GM18507 (cell line): Measurements from ENCODE around the gene EBI3.
"Not testable (repeated sequence)": the region's sequence is repeated elsewhere in the genome, so short reads cannot be mapped to it uniquely, and the experiment has no call there.

ENCODE experiments used
- DNase-seq: peaks from one replicate; pipeline ENCODE4 v3.0.0; 2011; ENCODE audit warnings: low read depth; ENCODE audit not compliant: insufficient read length; ENCODE audit errors: extremely low spot score
- FAIRE-seq: peaks from 2 replicates; lab custom pipeline; 2011; peaks lifted over from hg19 to GRCh38; lab: Jason Lieb, UNC

Gene EBI3

DNA sequence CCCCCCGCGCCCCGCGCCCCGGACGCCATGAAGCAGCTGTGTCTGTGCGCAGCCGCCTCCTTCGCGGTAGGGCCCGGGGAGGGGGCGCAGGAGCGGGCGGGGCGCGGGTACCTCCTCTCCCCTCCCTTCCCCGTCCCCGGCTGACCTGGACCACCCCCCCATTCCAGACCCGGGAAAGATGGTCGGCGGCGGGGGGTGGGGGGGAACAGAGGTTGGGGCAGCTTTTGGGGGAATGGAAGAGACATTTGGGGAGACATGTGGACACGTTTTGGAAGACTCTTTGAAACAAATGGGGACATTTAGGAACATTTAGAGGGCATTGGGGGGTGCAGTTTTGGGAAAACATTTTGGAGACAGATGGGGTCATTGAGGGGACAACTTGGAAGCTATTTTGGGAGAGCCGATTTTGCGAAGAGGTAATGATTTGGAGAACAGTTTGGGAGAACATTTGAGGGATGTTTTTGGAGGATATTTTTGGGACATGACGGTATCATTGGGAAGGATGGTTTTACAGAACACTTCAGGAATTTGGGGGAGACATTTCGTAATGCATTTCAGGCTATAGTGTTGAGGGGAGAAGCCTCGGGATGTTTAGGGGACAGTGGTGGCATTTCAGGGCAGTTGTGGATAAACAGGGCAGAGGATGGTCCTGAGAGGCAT, 30.7 kb upstream of the EBI3 start:
- FAIRE-seq (no peak), DNase-seq (no peak)

DNA sequence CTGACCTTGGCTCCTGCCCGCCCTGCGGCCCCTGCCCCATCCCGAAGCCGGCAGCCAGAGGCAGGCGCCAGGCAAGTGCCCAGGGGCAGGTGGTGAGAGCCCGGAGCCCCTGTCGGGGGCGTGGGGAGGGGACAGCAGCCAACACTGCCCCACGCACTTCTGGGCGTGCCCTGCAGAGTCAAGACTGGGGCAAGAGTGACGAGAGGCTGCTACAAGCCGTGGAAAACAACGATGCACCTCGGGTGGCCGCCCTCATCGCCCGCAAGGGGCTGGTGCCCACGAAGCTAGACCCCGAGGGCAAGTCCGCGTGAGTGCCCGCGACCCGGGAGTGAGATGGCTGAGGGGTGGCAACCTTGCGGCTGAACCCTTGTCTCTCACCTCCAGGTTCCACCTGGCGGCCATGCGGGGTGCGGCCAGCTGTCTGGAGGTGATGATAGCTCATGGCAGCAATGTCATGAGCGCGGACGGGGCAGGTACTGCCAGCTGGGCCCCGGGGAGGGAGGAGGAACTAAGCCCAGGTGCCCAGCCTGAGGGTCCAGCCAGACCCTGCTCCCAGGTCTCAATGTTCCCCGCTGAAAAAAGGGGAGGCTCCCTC, 29.5 kb upstream of the EBI3 start:
- no peak for FAIRE-seq
- DNase-seq: no peak

DNA sequence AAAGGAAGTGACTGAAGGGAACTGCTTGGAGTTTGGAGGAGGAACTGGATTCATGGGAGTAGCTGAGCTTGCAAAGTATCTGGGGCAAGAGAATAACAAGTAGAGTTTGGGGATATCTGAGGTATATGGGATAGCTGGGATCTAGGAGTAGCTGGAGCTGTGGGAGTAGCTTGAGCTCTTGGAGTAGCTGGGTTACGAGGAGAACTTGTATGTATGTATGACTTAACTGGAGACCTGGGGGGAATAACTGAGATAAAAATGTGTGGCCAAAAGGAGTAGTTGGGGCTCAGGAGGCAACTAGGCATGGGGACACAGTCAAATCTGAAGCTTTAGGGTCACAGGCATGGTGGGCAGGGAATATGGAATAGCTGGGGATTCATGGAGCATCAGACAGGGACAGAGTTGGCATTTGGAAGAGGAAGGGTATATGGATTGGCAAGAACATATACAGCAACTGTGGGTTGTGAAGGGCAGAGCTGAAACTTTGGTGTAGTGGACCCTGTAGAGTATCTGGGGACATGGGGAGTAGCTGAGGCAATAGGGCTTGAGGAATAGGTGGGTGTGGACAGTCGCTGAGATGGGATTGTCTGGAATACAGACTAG, 28.3 kb upstream of the EBI3 start:
- FAIRE-seq: no peak
- no peak for DNase-seq

DNA sequence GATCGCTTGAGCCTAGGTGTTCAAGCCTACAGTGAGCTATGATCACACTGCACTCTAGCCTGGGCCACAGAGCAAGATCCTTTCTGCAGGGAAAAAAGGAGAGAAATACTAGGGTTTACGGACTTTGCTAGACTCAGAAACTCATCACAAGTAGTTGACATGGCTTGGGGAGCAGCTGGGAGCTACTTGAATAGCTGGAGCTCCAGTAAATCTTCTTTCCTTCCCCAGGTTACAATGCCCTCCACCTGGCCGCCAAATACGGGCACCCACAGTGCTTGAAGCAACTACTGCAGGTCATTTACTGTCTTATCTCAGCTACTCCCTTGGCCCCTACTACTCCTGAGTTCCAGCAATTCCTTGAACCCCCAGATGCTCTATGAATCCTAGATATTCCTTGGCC, 27.5 kb upstream of the EBI3 start:
- FAIRE-seq (no peak), DNase-seq (no peak)

DNA sequence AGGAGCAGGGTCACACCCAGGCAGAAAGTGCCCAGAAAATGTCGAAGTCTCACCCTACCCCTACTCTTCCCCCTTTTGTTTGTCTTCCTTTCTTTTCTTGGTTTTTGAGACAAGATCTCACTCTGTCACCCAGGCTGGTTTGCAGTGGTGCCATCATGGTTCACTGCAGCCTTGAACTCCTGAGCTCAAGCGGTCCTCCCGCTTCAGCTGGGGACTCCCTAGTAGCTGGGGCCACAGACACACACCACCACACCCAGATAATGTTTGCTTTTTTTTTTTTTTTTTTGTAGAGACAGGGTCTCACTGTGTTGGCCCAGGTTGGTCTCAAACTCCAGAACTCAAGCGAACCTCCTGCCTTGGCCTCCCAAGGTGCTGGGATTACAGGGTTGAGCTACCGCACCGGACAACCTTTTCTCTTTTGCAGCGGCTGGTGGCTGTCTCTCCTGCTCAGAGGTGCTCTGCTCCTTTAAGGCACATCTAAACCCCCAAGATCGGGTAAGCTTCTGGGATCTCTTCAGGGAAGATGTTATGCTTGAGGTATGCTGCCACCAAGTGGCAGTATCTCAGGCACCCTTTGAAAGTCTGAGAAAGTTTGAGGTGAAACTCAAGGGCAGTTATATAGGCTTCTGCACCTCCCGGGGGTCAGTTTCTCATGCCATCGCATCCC, 22.4 kb upstream of the EBI3 start:
- FAIRE-seq (no peak), DNase-seq (no peak)

DNA sequence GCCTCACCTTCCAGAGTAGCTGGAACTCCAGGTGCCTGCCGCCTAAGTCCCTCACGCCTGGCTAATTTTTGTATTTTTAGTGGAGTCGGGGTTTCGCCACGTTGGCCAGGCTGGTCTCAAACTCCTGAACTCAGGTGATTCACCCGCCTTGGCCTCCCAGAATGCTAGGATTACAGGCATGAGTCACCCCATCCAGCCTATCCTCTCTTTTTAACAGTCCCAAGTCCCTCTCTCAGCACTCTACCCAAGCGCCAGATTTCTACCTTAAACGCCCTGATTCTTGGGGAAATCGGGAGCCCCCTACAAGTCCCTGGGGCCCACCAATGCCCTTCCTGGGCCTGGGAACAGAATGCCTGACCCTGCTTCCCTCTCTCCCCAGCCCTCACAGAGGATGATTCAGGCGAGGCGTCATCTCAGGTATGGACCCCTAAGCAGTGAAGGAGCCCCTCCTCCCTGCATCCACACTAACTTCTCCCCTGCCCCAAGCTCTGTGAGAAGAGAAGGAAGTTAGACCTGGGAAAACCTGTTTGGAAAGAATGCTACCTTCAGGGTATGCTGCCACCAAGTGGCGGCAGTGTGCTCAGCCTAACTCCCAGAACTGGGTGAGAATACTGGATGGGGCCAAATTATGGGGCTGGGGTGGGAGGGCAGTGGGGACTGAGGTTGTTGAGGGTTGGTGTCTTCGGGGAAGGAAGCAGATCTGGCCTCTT, 20.8 kb upstream of the EBI3 start:
- FAIRE-seq: no peak
- no peak for DNase-seq

DNA sequence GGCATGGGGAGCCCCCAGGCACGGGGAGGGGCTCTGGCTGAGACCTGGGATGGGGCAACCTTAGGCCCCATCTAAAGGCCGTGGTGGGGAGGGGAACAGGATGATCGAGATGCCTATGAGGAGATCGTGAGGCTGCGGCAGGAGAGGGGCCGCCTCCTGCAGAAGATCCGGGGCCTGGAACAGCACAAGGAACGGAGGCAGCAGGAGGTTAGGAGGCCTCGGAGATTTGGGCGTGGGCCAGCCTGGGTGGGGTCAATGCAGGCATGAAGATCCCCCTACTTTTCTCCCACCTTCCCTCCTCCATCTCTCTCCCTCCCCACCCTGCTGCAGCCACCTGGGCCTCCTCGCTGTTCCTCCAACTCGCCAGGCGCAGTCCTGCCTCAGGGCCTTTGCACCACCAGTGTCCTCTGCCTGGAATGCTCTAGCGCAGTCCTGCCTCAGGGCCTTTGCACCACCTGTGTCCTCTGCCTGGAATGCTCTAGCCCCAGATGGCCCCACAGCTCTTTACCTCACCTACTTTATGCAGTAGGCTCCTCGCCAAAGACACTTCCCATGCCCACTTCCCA, 19.1 kb upstream of the EBI3 start:
- DNase-seq (no peak), FAIRE-seq (no peak)

DNA sequence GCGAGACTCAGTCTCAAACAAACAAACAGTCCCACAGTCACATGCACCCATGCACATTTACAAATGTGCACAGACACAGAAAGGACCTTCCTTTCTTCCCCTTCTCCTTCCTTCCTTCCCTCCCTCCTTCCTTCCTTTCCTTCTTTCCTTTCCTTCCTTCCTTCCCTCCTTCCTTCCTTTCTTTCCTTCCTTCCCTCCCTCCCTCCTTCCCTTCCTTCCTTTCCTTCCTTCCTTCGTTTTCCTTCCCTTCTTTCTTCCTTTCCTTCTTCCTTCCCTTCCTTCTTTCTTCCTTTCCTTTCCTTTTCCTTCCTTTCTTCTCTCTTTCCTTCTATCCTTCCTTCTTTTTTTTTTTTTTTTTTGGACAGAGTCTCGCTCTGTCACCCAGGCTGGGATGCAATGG, 16.2 kb upstream of the EBI3 start:
- FAIRE-seq: no peak
- no peak for DNase-seq

DNA sequence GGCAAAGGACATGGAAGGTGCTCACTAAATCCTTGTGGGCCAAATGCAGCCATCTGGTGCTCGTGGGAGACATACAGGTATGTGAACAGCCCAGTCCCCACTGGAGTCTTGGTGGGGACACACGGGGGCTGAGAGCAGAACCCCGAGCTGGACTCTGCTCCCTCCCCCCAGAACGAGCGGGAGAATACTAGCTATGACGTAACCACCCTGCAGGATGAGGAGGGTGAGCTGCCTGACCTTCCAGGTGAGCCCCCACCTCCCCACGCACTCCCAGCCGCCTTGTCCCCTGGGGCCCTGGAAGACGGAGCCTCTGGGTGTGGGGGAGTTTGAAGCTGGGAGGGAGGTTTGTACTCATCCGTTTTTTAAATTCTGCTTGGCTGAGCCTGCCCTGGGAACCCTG, 13.5 kb upstream of the EBI3 start:
- FAIRE-seq (no peak), DNase-seq (no peak)

DNA sequence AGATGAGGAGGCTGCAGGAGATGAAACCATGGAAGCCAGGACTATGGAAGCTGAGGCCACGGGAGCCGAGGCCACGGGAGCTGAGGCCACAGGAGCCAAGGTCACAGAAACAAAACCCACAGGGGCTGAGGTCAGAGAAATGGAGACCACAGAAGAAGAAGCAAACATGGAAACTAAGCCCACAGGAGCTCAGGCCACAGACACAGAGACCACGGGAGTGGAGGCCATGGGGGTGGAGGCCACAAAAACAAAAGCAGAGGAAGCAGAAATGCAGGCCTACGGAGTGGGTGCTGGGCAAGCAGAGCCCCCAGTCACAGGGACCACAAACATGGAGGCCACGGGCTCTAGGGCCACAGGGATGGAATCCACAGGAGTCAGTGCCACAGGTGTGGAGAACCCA, 12.5 kb upstream of the EBI3 start:
- no peak for DNase-seq
- no peak for FAIRE-seq

DNA sequence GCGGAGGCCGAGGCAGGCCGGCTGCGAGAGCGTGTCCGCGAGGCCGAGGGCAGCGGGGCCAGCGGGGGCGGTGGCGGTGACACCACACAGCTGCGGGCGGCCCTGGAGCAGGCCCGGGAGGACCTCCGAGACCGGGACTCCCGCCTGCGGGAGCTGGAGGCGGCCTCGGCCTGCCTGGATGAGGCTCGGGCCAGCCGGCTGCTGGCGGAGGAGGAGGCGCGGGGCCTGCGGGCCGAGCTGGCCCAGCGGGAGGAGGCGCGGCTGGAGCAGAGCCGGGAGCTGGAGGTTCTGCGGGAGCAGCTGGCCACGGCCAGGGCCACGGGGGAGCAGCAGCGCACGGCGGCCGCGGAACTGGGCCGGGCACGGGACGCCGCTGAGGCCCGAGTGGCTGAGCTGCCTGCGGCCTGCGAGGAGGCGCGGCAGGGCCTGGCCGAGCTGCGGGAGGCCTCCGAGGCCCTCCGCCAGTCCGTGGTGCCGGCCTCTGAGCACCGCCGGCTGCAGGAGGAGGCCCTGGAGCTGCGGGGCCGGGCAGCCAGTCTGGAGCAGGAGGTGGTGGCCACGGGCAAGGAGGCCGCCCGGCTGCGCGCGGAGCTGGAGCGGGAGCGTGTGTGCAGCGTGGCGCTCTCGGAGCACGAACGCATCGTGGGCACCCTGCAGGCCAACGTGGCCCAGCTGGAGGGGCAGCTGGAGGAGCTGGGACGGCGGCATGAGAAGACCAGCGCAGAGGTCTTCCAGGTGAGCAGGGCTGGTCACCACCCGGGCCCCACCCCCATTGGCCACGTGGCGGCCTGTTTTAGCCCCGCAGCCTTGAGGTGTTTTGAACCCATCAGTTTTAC, 11.7 kb upstream of the EBI3 start:
- DNase-seq: no peak
- no peak for FAIRE-seq

DNA sequence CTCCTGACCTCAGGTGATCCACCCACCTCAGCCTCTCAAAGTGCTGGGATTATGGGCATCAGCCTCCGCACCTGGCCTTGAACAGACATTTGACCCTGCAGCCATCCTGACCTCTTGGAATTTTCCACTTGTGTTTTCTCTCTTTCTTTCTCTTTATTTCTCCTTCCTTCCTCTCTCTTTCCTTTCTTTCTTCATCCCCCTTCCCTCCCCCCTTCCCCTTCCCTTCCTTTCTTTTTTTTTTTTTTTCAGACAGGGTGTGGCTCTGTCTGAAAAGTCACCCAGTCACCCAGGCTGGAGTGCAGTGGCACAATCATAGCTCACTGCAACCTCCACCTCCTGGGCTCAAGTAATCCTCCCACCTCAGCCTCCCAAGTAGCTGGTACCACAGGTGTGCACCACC, 10.8 kb upstream of the EBI3 start:
- FAIRE-seq, DNase-seq: not testable (repeated sequence)

DNA sequence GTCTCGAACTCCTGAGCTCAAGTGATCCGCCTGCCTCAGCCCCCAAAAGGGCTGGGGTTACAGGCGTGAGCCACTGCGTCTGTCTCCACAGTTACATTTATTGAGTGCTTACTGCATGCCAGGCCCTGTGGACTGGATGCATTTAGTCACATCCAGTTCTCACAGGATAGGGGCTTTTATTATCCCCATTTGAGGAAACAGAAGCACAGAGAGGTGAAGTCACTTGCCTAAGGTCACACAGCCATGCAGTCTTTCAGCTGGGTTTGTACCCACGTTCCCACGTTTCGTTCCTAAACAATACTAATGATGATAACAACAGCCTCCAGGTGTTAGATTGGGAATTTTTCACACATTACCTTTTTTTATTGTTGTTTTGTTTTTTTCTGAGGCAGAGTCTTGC, 9.1 kb upstream of the EBI3 start:
- FAIRE-seq (no peak), DNase-seq (no peak)

DNA sequence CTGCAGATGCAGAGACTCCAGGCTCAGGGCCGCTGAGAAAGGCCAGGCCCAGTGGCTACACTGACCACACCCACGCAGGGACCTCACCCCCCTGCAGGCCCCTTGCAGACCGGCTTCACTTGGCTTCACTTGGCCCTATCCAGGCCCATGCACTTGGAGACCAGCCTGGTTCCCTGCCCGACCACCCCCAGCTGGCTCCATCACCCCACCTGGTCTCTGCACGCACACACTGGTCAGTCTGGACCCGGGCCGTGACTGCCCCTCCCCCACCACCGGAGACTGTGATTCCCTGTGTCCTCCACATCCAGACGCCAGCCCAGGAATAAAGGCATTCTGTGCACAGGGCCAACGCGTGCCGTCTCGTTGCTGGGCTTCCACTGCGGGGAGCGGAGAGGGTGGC, 4.9 kb upstream of the EBI3 start:
- no peak for FAIRE-seq
- no peak for DNase-seq

DNA sequence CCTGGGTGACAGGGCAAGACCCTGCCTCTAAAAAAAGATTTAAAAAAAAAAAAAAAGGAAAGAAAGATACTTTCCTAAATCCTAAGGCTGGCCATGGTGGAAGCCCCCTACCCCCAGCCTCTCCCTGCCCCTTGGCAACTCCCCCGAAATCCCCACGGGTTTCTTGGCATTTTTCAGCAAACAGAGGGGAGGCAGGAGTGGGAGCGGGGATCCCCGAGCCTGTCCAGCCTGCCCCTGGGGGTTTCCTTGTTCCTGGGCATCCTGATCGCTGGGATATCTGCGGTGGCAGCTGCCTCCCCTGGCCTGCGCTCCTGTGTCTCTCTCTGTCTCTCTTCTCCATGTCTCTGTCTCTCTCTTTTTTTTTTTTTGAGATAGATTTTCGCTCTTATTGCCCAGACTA, 3.4 kb upstream of the EBI3 start:
- DNase-seq: no peak
- FAIRE-seq: no peak

DNA sequence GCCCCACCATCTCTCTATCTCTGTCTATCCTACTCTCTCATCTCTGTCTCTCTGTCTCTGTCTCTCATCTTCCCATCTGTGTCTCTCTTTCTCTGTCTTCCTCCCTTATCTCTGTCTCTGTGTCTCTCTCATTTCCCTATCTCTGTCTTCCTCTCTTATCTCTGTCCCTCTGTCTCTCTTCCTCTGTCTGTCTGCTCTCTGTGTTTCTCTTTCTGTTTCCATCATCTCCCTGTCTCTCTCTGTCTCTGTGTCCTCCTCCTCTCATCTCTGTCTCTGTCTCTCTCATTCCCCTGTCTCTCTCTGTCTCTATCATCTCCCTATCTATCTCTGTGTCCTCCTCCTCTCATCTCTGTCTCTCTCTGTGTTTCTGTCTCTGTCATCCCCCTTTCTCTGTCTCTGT, 1.6 kb upstream of the EBI3 start:
- FAIRE-seq (no peak), DNase-seq (no peak)

DNA sequence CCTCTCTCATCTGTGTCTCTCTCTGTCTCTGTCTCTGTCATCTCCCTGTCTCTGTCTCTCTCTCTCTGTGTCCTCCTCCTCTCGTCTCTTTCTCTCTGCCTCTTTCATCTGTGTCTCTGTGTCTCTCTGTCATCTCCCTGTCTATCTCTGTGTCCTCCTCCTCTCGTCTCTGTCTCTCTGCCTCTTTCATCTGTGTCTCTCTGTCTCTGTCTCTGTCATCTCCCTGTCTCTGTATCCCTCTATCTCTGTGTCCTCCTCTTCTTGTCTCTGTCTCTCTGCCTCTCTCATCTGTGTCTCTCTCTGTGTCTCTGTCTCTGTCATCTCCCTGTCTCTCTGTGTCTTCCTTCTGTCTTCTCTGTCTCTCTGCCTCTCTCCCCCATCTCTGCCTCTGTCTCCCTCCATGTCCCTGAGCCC, 551 bp upstream of the EBI3 start:
- no peak for FAIRE-seq
- no peak for DNase-seq

DNA sequence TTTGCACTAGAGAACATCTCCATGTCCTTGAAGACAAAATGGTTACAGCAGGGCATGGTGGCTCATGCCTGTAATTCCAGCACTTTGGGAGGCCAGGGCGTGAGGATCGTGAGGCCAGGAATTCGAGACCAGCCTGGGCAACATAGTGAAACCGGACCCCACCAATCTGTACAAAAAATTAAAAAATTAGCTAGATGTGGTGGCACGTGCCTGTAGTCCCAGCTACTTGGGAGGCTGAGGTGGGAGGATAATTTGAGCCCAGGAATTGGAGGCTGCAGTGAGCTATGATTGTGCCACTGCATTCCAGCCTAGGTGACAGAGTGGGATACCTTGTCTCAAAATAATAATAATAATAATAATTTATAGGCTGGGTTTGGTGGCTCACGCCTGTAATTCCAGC, 914 bp downstream of the EBI3 start:
- not testable (repeated sequence) for FAIRE-seq, DNase-seq

DNA sequence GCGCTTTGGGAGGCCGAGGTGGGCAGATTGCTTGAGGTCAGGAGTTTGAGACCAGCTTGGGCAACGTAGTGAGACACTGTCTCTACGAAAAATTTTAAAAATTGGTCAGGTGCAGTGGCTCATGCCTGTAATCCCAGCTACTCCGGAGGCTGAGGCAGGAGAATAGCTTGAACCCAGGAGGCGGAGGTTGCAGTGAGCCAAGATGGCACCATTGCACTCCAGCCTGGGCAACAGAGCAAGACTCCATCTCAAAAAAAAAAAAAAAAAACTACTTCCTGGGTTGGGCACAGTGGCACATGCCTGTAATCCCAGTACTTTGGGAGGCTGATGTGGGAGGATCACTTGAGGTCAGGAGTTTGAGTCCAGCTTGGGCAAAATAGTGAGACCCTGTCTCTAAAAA, 2.2 kb downstream of the EBI3 start:
- not testable (repeated sequence) for FAIRE-seq, DNase-seq
